HepG2 (cell line): ENCODE results near the gene FOXR1. TPM values are rescaled to one million over a fixed set of nuclear protein-coding genes. Genes with fewer than 3 reads are reported as not detected.

ENCODE experiments used
- ATAC-seq: fragments of 200-7000 bp; cut with Tn5 transposase; 3 replicates; pipeline ENCODE4 v1.9.1; 2020; ENCODE audit warnings: mild to moderate bottlenecking, moderate library complexity
- BruUV-seq: library from RNA; stranded (reverse); fragments of 400-500 nt; replicated peaks from 2 replicates; lab custom pipeline; 2021; lab: Mats Ljungman, UMichigan
- CTCF ChIA-PET: fragments of 300-600 bp; formaldehyde crosslinking; extraction: SDS; loops from one replicate; lab custom pipeline; 2021; ENCODE audit warnings: low total read pairs, inconsistent platforms, low intra/inter-chr PET ratio; lab: Yijun Ruan, JAX
- POLR2A ChIA-PET: fragments of 350-600 bp; sonication (Branson Sonifier 250); formaldehyde crosslinking; loops from one replicate; lab custom pipeline; 2020; ENCODE audit warnings: antibody characterized with exemption, inconsistent platforms; lab: Yijun Ruan, JAX
- DNase-seq: peaks from one replicate; pipeline ENCODE4 v3.0.0-alpha.2; 2015; ENCODE audit warnings: low spot score
- FAIRE-seq: peaks from 3 replicates; lab custom pipeline; 2011; peaks lifted over from hg19 to GRCh38; lab: Jason Lieb, UNC
- H2AFZ ChIP-seq: one replicate; pipeline ENCODE4 v1.6.1; 2011; ENCODE audit warnings: low read length, inconsistent platforms
- H3K27ac ChIP-seq: fragments of 300-600 bp; 3 replicates; pipeline ENCODE4 v1.8.0; 2011; ENCODE audit warnings: mixed run types, mild to moderate bottlenecking, mixed read lengths, low read length, inconsistent platforms; ENCODE audit not compliant: insufficient read depth; ENCODE audit errors: extremely low read length
- H3K27me3 ChIP-seq, 2 experiments: fragments of 200-600 bp in 1 of 2; 2 replicates in 1 of 2; 3 replicates in 1 of 2; pipeline versions ENCODE4 v1.6.0 to v1.8.0; 2011; ENCODE audit warnings: low read length in 2 of 2, mild to moderate bottlenecking in 2 of 2, moderate library complexity in 2 of 2, inconsistent platforms in 1 of 2; ENCODE audit not compliant: insufficient read depth in 2 of 2, control insufficient read depth in 1 of 2
- H3K36me3 ChIP-seq, 2 experiments: fragments of 200-600 bp in 1 of 2; replicated peaks in 1 of 2; 2 replicates in 1 of 2; 3 replicates in 1 of 2; pipeline versions ENCODE4 v1.5.1 to v1.8.0; 2011; ENCODE audit warnings: low read length in 2 of 2, inconsistent platforms in 1 of 2; ENCODE audit not compliant: insufficient read depth in 2 of 2, control insufficient read depth in 1 of 2
- H3K4me1 ChIP-seq: 2 replicates; pipeline ENCODE4 v1.5.1; 2012; ENCODE audit warnings: low read length, inconsistent platforms; ENCODE audit not compliant: insufficient read depth
- H3K4me2 ChIP-seq: 2 replicates; pipeline ENCODE4 v1.6.0; 2011; ENCODE audit warnings: low read depth, low read length, inconsistent platforms
- H3K4me3 ChIP-seq, 3 experiments: fragments of 200-600 bp in 1 of 3; sonication (generic), shearing (Covaris generic) in 1 of 3; replicated peaks in 1 of 3; 2 replicates each; pipeline ENCODE4 v1.5.1; 2011 to 2016; ENCODE audit warnings: low read length in 3 of 3, inconsistent platforms in 2 of 3, low read depth in 2 of 3, mild to moderate bottlenecking in 2 of 3, control low read depth in 1 of 3, mixed read lengths in 1 of 3; ENCODE audit not compliant: insufficient read depth in 1 of 3
- H3K79me2 ChIP-seq: one replicate; pipeline ENCODE4 v1.6.1; 2011; ENCODE audit warnings: low read length, inconsistent platforms; ENCODE audit not compliant: insufficient read depth
- H3K9ac ChIP-seq: 2 replicates; pipeline ENCODE4 v1.6.0; 2011; ENCODE audit warnings: mild to moderate bottlenecking, low read depth, low read length, inconsistent platforms; ENCODE audit not compliant: insufficient read depth
- H3K9me3 ChIP-seq: 2 replicates; pipeline ENCODE4 v1.5.1; 2012; ENCODE audit warnings: mild to moderate bottlenecking, low read length
- H4K20me1 ChIP-seq: 2 replicates; pipeline ENCODE4 v1.6.0; 2011; ENCODE audit warnings: inconsistent platforms, mild to moderate bottlenecking, low read length, moderate library complexity; ENCODE audit not compliant: insufficient read depth
- BCL3 ChIP-seq: sonication (generic); formaldehyde crosslinking; IDR thresholded peaks from 2 replicates; pipeline ENCODE4 v1.5.1; 2020; ENCODE audit warnings: mild to moderate bottlenecking, missing genetic modification reagents, moderate library complexity
- EED ChIP-seq: sonication (generic); formaldehyde crosslinking; IDR thresholded peaks from 2 replicates; pipeline ENCODE4 v1.5.0; 2020; ENCODE audit warnings: mild to moderate bottlenecking, missing genetic modification reagents
- HES4 ChIP-seq: sonication (generic); formaldehyde crosslinking; IDR thresholded peaks from 2 replicates; pipeline ENCODE4 v1.9.0; 2021; ENCODE audit warnings: mild to moderate bottlenecking, missing genetic modification reagents, borderline replicate concordance
- HMG20B ChIP-seq: conservative IDR thresholded peaks from 2 replicates; pipeline ENCODE4 v1.6.1; 2016; ENCODE audit warnings: missing genetic modification reagents, missing compliant biosample characterization
- NFKBIZ ChIP-seq: IDR thresholded peaks from 2 replicates; pipeline ENCODE4 v1.6.1; 2018; ENCODE audit warnings: missing genetic modification reagents, missing compliant biosample characterization
- PAF1 ChIP-seq: IDR thresholded peaks from 2 replicates; pipeline ENCODE4 v1.6.1; 2016; ENCODE audit warnings: missing genetic modification reagents, missing compliant biosample characterization
- POLR2AphosphoS5 ChIP-seq: IDR thresholded peaks from 2 replicates; pipeline ENCODE4 v1.6.1; 2012; ENCODE audit warnings: low read depth, low read length
- POLR2G ChIP-seq: fragments of 200-400 bp; formaldehyde crosslinking; IDR thresholded peaks from 2 replicates; pipeline ENCODE4 v1.6.1; 2018; ENCODE audit warnings: mild to moderate bottlenecking, low read depth, low read length, moderate library complexity
- SAP130 ChIP-seq: IDR thresholded peaks from 2 replicates; pipeline ENCODE4 v1.6.1; 2016; ENCODE audit warnings: low read depth
- TRIM22 ChIP-seq: fragments of 450-650 bp; IDR thresholded peaks from 2 replicates; pipeline ENCODE4 v1.6.1; 2017
- ZNF232 ChIP-seq: sonication (generic); formaldehyde crosslinking; IDR thresholded peaks from 2 replicates; pipeline ENCODE4 v1.4.0; 2020; ENCODE audit warnings: missing genetic modification reagents, borderline replicate concordance
- ZNF329 ChIP-seq: sonication (generic); formaldehyde crosslinking; IDR thresholded peaks from 2 replicates; pipeline ENCODE4 v1.9.0; 2021; ENCODE audit warnings: low read depth, mild to moderate bottlenecking, missing genetic modification reagents
- ZNF567 ChIP-seq: sonication (generic); formaldehyde crosslinking; IDR thresholded peaks from 2 replicates; pipeline ENCODE4 v1.8.1; 2023; ENCODE audit warnings: mild to moderate bottlenecking, missing genetic modification reagents, borderline replicate concordance
- ZNF572 ChIP-seq: sonication (generic); formaldehyde crosslinking; IDR thresholded peaks from 2 replicates; pipeline ENCODE4 v1.5.1; 2020; ENCODE audit warnings: mild to moderate bottlenecking, missing genetic modification reagents
- ZNF652 ChIP-seq: IDR thresholded peaks from 2 replicates; pipeline ENCODE4 v1.6.1; 2016; ENCODE audit warnings: low read depth, borderline replicate concordance
- ZSCAN9 ChIP-seq: IDR thresholded peaks from 2 replicates; pipeline ENCODE4 v1.6.1; 2016; ENCODE audit warnings: borderline replicate concordance
- WGBS: methylation state at CpG from one replicate; pipeline ENCODE4 v1.1.6; 2017; ENCODE audit warnings: low lambda C conversion rate; 5-methylcytosine and 5-hydroxymethylcytosine counted together
- in situ Hi-C: cut with HindIII; loops from 2 replicates; pipeline ENCODE4 v1.10.0; 2017; ENCODE audit warnings: low pct_unique_long_range_greater_than_20kb; ENCODE audit not compliant: extremely low pct_ligation_motif_present
- intact Hi-C: fragments of 100-400 bp; cut with micrococcal nuclease; formaldehyde crosslinking; loops from one replicate; pipeline ENCODE4 v1.10.0; 2022; ENCODE audit not compliant: unreplicated experiment
- polyA plus RNA-seq, 8 experiments: library from polyadenylated mRNA; depleted of rRNA in 3 of 8; stranded (reverse) in 7 of 8; unstranded in 1 of 8; fragments of >200 nt; fragmentation: Illumina TruSeq in 4 of 8; extraction: Trizol in 4 of 8; gene quantifications; 2 replicates each; pipeline versions ENCODE4 v1.2.1 to v1.2.3, GENCODE V29; 2011 to 2016; ENCODE audit warnings: low read depth in 4 of 8, missing spikeins in 1 of 8, mixed read lengths in 1 of 8; ENCODE audit not compliant: insufficient read depth in 1 of 8
- total RNA-seq, 5 experiments: library from RNA; depleted of rRNA; stranded (reverse); fragments of >200 nt; fragmentation: Illumina TruSeq; extraction: Trizol; gene quantifications; 2 replicates each; pipeline ENCODE4 v1.2.3, GENCODE V29; 2016; ENCODE audit warnings: low read depth in 1 of 5
- TF ChIP-seq, protein P1 (sequence below): IDR thresholded peaks from 2 replicates; pipeline ENCODE4 v1.6.1; 2018; ENCODE audit warnings: missing genetic modification reagents, mild to moderate bottlenecking, missing compliant biosample characterization
- TF ChIP-seq, protein P2 (sequence below): IDR thresholded peaks from 2 replicates; pipeline ENCODE4 v1.6.1; 2016; ENCODE audit warnings: mild to moderate bottlenecking, missing biosample characterization, missing genetic modification reagents
- TF ChIP-seq, protein P3 (sequence below): sonication (generic); formaldehyde crosslinking; IDR thresholded peaks from 2 replicates; pipeline ENCODE4 v1.8.0; 2022; ENCODE audit warnings: low read depth, missing genetic modification reagents

FOXR1 gene
- total and polyA plus RNA-seq, 2 of the 13 experiments (the other 11 are each of a cell fraction or from before 2014, with no cell fraction given), result not detected

GRCh38 chr11:119012629-119013170 lies 41.1 kb downstream of the FOXR1 start:
- ATAC-seq (no peak), FAIRE-seq (no peak), DNase-seq (no peak)
- Histone ChIP-seq H4K20me1 (peaks cover 17% of the 10 kb centered on the region), H2AFZ (no peak overlapping the region), H3K27me3 (no peaks in the 10 kb centered on the region; a peak in 1 of 5 replicates), H3K27ac (no peak overlapping the region), H3K4me3 (no peak overlapping the region), H3K79me2 (peaks cover 23% of the 10 kb centered on the region), H3K9me3 (no peaks in the 10 kb centered on the region), H3K4me2 (no peak overlapping the region), H3K4me1 (peaks cover 23% of the 10 kb centered on the region), H3K9ac (no peak overlapping the region), H3K36me3 (peaks cover 8 to 54% of the 10 kb centered on the region in 2 experiments)
- intact Hi-C loops, result no loop called here
- BruUV-seq, result no TSS peak
- in situ Hi-C loops, result no loop called here
- WGBS, result 95% methylated on average over 3 of the region's 3 CpGs
- ChIA-PET POLR2A (interaction anchor here (0.9 to 1.9 kb wide), 3 partner anchors 14 to 72 kb away, joined by 4 to 5 read pairs (median 4); partner anchors contain the start of genes CENATAC and HMBS), CTCF (no interaction called here)
- TF ChIP-seq SAP130 (CRISPR knock-in tag) (0 out of 2 replicates have a peak, but pooled peaks have one; percentile 11), ZNF232 (CRISPR knock-in tag) (no peak), ZNF652 (CRISPR knock-in tag) (no peak), BCL3 (no peak), TRIM22 (no peak), POLR2AphosphoS5 (peak; percentile 23; the same call in 1 of the 2 replicates), EED (CRISPR knock-in tag) (no peak), ZNF567 (CRISPR knock-in tag) (no peak), ZNF572 (CRISPR knock-in tag) (no peak), PAF1 (CRISPR knock-in tag) (peak; percentile 71; the same call in 1 of the 2 replicates), HES4 (CRISPR knock-in tag) (no peak), ZNF329 (CRISPR knock-in tag) (no peak), ZSCAN9 (no peak), NFKBIZ (no peak), POLR2G (peak; percentile 56; the same call in 1 of the 2 replicates), HMG20B (CRISPR knock-in tag) (no peak)
- TF ChIP-seq, protein P1, sequence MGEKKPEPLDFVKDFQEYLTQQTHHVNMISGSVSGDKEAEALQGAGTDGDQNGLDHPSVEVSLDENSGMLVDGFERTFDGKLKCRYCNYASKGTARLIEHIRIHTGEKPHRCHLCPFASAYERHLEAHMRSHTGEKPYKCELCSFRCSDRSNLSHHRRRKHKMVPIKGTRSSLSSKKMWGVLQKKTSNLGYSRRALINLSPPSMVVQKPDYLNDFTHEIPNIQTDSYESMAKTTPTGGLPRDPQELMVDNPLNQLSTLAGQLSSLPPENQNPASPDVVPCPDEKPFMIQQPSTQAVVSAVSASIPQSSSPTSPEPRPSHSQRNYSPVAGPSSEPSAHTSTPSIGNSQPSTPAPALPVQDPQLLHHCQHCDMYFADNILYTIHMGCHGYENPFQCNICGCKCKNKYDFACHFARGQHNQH (CRISPR knock-in tag), result no peak
- TF ChIP-seq, protein P2, sequence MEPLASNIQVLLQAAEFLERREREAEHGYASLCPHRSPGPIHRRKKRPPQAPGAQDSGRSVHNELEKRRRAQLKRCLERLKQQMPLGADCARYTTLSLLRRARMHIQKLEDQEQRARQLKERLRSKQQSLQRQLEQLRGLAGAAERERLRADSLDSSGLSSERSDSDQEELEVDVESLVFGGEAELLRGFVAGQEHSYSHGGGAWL (CRISPR knock-in tag), result no peak
- TF ChIP-seq, protein P3, sequence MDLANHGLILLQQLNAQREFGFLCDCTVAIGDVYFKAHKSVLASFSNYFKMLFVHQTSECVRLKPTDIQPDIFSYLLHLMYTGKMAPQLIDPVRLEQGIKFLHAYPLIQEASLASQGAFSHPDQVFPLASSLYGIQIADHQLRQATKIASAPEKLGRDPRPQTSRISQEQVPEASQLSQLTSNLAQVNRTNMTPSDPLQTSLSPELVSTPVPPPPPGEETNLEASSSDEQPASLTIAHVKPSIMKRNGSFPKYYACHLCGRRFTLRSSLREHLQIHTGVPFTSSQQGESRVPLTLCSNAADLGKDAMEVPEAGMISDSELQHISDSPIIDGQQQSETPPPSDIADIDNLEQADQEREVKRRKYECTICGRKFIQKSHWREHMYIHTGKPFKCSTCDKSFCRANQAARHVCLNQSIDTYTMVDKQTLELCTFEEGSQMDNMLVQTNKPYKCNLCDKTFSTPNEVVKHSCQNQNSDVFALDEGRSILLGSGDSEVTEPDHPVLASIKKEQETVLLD (CRISPR knock-in tag), result no peak
